OCI-LY3 (cell line): ENCODE measurements around the gene ITPR1.

Experiments
- EZH2phosphoT487 ChIP-seq: fragments of 200-600 bp; shearing (Covaris generic); IDR thresholded peaks from 2 replicates; pipeline ENCODE4 v1.6.1; 2018; ENCODE audit warnings: antibody characterized with exemption, mixed run types, low read depth
- TF ChIP-seq, protein P1 (sequence below): fragments of 200-600, 300-600 bp; sonication (generic); IDR thresholded peaks from 2 replicates; pipeline ENCODE4 v1.5.1; 2014; ENCODE audit warnings: antibody characterized with exemption, low read length, low read depth

DNA sequence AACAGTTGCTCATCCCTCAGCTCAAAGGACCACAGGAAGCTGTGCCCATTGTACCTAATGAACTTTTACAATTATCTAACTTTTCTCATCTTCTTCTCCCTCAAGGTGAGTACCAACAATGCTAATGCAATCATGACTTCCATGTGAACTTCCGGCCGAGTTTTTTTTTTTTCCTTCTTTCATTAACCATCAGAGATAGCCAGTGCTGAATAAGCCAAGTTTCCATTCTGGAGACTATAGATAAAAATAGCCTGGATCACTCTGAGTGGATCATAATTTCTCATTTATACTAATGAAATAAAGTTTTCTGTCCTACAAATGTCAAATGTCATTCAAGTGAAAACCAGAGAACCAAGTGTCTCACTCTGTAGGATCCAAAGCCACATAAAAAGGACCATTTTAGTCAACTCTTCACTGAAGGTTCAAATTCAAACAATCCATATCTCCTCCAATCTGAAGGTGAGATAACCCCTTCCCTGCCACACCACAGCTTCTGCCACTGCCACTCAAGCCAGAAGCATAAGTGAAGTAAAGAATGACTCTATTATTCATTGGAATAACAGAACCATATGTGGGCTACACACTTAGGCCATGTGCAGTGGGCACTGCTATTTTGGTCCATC lies 31.6 kb upstream of the ITPR1 start:
- TF ChIP-seq, protein P1, sequence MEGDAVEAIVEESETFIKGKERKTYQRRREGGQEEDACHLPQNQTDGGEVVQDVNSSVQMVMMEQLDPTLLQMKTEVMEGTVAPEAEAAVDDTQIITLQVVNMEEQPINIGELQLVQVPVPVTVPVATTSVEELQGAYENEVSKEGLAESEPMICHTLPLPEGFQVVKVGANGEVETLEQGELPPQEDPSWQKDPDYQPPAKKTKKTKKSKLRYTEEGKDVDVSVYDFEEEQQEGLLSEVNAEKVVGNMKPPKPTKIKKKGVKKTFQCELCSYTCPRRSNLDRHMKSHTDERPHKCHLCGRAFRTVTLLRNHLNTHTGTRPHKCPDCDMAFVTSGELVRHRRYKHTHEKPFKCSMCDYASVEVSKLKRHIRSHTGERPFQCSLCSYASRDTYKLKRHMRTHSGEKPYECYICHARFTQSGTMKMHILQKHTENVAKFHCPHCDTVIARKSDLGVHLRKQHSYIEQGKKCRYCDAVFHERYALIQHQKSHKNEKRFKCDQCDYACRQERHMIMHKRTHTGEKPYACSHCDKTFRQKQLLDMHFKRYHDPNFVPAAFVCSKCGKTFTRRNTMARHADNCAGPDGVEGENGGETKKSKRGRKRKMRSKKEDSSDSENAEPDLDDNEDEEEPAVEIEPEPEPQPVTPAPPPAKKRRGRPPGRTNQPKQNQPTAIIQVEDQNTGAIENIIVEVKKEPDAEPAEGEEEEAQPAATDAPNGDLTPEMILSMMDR = no peak
- no peak for TF ChIP-seq EZH2phosphoT487
